Chondrocyte (in vitro differentiated cells): ENCODE data around the gene RSAD1. TPM values are rescaled to one million over a fixed set of nuclear protein-coding genes. Genes with fewer than 3 reads are reported as not detected.

Experiments used
- DNase-seq: peaks from one replicate; pipeline ENCODE4 v3.0.0; 2021; ENCODE audit warnings: mixed read lengths, low spot score
- H3K27ac Mint-ChIP-seq: one replicate; pipeline ENCODE4 v1.8.0; 2021; ENCODE audit warnings: mild to moderate bottlenecking, moderate library complexity, mixed read lengths; ENCODE audit not compliant: unreplicated experiment
- H3K27me3 Mint-ChIP-seq: 2 replicates; pipeline ENCODE4 v1.8.0; 2021; ENCODE audit warnings: low read depth, mixed read lengths
- H3K36me3 Mint-ChIP-seq: 2 replicates; pipeline ENCODE4 v1.8.0; 2021; ENCODE audit warnings: low read depth, mixed read lengths
- H3K4me1 Mint-ChIP-seq: 2 replicates; pipeline ENCODE4 v1.8.0; 2021; ENCODE audit warnings: low read depth, mild to moderate bottlenecking, mixed read lengths
- H3K4me3 Mint-ChIP-seq: one replicate; pipeline ENCODE4 v1.8.0; 2021; ENCODE audit warnings: mild to moderate bottlenecking, moderate library complexity, mixed read lengths; ENCODE audit not compliant: unreplicated experiment
- H3K9me3 Mint-ChIP-seq: 2 replicates; pipeline ENCODE4 v1.8.0; 2021; ENCODE audit warnings: low read depth, mixed read lengths
- CTCF ChIP-seq: fragments of 200-600 bp; sonication (generic); IDR thresholded peaks from 2 replicates; pipeline ENCODE4 v1.5.0; 2021; ENCODE audit warnings: antibody characterized with exemption, mild to moderate bottlenecking, moderate library complexity
- total RNA-seq: library from RNA; stranded (reverse); gene quantifications from 3 replicates; pipeline ENCODE4 v1.2.1, GENCODE V29; 2021

The RSAD1 gene
- total RNA-seq, 1 donor from 2014 or later: 29.8 TPM

DNA sequence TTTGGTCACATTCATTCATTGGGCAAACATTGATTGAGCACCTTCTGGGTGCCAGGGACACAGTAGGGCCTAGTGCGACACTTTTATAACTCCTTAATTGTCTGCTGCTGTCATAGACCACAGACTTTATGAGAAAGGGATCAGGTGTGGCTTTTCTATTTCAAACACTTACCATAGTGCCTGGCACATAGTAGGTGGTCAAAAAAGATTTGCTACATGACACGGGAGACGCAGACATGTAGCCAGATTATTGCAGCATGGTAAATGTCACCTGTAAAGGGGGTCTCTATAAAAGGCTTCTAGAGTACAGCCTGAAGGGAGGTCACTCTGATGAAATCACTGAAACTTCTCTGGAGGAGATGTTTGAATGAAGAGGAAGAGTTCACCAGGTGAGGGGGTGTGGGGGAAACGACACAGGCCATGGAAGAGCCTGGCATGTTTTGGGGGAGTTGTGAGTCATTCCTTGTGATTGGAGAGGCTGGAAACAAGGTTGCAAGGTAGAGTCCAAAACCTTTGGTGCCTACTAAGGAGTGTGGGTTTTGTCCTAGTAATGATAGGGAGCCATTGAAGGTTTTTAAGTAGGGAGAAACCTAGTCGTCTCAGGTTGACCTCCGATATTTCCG, 1.6 kb downstream of the RSAD1 start:
- no peaks in the 10 kb centered on the region for H3K9me3 Mint-ChIP-seq
- H3K4me1 Mint-ChIP-seq: peaks cover 29% of the 10 kb centered on the region
- peak overlapping the region; percentile 77 for H3K4me3 Mint-ChIP-seq
- DNase-seq: no peak
- H3K27me3 Mint-ChIP-seq: no peaks in the 10 kb centered on the region
- no peak overlapping the region for H3K27ac Mint-ChIP-seq
- peaks cover 9% of the 10 kb centered on the region for H3K36me3 Mint-ChIP-seq
- no peak for TF ChIP-seq CTCF

GRCh38 chr17:50480854-50481490, 2.3 kb downstream of the RSAD1 start:
- Mint-ChIP-seq H3K36me3 (peaks cover 16% of the 10 kb centered on the region), H3K9me3 (no peaks in the 10 kb centered on the region), H3K4me3 (no peak overlapping the region), H3K27me3 (no peaks in the 10 kb centered on the region), H3K27ac (no peak overlapping the region), H3K4me1 (peaks cover 29% of the 10 kb centered on the region)
- no peak for DNase-seq
- TF ChIP-seq CTCF: no peak

- TF ChIP-seq CTCF: no peak
- Mint-ChIP-seq H3K9me3 (no peaks in the 10 kb centered on the region), H3K4me1 (peaks cover 29% of the 10 kb centered on the region), H3K27me3 (no peaks in the 10 kb centered on the region), H3K27ac (no peak overlapping the region), H3K36me3 (peaks cover 16% of the 10 kb centered on the region), H3K4me3 (no peak overlapping the region)
- DNase-seq: no peak
Observed at GRCh38 chr17:50481648-50482047, 3.0 kb downstream of the RSAD1 start.

DNA sequence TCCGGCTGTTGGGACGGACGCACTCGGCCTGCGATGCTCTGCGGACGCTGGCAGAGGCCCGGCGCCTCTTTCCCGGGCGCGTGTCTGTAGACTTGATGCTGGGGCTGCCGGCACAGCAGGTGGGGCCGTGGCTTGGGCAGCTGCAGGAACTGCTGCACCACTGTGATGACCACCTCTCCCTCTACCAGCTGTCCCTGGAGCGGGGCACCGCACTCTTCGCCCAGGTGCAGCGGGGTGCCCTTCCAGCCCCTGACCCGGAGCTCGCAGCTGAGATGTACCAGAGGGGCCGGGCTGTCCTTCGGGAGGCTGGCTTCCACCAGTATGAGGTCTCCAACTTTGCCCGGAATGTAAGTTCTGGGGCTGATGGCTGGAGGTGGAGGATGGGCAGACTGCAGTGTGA, 3.5 kb downstream of the RSAD1 start:
- Mint-ChIP-seq H3K4me1 (peaks cover 29% of the 10 kb centered on the region), H3K36me3 (peaks cover 16% of the 10 kb centered on the region), H3K27me3 (no peaks in the 10 kb centered on the region), H3K9me3 (no peaks in the 10 kb centered on the region), H3K27ac (peak overlapping the region; percentile 95), H3K4me3 (no peak overlapping the region)
- no peak for DNase-seq
- TF ChIP-seq CTCF: no peak

GRCh38 chr17:50482516-50482915, 3.9 kb downstream of the RSAD1 start:
- Mint-ChIP-seq H3K36me3 (peaks cover 16% of the 10 kb centered on the region), H3K9me3 (no peaks in the 10 kb centered on the region), H3K4me3 (peak overlapping the region; percentile 33), H3K4me1 (peaks cover 29% of the 10 kb centered on the region), H3K27ac (peak overlapping the region; percentile 95), H3K27me3 (no peaks in the 10 kb centered on the region)
- DNase-seq: no peak
- peak; percentile 95 for TF ChIP-seq CTCF
